NCI-H2196 treated with DMSO at 0.1 percent for 48 hours (cell line): ENCODE measurements around the gene NT5M.

ENCODE experiments used
- DNase-seq: peaks from one replicate; lab custom pipeline; 2025; ENCODE audit not compliant: unreplicated experiment; lab: John Stamatoyannopoulos, UW

The NT5M gene

DNA sequence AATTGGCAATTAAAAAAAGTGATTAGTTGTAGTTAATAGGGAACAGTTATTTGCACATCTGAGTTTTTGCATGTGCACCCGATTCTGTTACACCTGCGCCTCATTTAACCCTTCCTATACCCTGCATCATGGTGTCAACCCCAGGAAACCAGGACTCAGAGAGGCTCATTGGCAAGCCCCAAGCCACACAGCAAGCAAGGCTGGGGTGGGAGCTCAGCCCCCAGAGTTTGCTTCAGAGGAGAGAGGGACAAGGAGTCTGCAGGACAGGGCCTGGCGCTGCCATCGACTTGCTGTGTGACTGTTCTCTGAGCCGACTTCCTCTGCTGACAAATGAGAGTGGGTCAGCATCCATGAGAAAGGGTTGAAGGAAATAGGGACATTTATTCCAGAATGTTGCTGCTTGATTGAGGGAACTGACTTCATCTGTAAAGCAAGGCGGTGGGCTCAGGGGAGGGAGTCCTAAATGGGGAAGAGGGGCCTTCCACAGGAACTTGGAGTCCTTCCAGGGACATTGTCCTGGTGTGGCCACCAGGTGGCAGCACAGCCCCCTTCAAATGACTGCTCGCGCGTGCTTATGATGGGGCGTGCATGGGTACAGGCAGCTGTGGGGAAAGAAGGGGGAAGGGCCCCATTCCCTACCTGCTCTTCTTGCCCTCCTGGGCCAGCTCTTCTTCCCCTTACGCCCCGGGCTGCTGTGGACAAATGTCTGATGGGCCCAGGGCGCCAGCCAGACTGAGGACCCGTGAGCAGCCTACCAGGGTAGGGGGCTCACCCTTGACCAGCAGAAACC, 51.6 kb downstream of the NT5M start:
- no peak for DNase-seq

DNA sequence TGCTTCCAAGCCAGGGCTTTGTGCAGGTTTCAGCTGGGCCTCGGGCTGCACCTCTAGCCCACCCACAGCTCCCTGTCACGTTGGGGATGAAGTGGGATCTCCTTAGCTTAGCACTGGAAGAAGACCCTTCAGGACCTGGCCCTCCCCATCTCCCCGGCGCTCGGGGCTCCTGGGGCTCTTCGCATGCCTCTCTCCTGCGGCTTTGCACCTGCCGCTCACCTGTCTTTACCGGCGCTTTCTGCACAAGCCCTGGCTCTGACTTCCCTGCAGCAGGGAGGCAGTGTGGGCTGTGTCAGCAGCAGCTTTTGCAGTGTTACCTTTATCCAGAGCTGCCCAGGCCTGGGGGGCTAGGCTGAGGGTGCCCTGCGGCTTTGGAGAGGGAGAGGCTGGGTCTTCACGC, 52.3 kb downstream of the NT5M start:
- no peak for DNase-seq

DNA sequence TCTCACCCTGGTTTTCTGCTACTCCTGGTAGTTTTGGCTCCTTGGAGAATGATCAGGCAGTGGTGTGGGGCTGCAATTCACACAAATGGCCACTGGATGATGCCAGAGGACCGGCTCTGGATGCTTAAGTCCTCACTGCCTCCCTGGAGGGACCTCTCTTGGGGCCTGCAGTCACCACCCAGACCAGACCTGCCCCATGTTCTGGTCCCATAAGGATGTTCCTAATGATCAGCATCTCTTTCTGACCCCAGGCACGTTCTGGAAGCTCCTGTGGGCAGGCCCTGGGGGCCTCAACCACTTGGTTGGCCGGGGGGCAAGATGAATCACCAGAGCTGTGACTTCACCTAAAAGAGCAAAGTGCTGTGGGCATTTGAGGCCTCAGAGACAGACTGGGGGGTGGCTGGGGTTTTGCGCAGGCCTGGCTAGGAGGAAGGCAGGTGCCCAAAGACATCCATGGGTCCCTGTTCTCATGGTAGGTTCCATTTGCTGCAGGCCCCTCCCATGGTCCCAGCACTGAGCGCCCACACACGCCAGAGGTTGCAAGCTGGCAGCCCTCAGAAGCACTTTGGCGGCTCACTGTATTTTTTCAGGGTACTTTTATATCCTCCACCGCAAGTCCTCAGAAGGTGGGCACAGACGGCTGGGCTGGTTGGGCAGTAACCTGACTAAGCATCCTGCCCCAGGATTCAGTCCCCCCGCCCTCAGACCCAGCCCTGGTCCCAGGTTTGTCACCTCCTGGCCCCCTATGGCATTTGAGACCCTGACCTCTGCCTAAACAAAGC, 53.2 kb downstream of the NT5M start:
- DNase-seq, result peak; percentile 34

DNA sequence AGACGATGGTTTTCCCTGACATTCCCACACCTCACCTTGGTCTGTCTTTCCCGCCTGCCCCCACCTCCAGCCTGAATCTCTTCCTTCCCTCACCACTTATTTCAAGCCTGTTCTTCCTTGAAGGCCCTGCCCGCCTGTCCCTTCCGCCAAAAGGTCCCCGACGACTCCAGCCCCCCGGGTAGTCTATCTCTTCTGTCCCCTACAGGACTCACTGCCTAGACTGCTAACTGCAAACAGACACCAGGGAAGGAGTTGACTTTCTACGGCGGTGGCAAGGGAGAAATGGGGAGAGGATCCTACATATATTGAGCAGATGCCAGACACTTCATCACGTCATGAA, 53.7 kb downstream of the NT5M start:
- no peak for DNase-seq

DNA sequence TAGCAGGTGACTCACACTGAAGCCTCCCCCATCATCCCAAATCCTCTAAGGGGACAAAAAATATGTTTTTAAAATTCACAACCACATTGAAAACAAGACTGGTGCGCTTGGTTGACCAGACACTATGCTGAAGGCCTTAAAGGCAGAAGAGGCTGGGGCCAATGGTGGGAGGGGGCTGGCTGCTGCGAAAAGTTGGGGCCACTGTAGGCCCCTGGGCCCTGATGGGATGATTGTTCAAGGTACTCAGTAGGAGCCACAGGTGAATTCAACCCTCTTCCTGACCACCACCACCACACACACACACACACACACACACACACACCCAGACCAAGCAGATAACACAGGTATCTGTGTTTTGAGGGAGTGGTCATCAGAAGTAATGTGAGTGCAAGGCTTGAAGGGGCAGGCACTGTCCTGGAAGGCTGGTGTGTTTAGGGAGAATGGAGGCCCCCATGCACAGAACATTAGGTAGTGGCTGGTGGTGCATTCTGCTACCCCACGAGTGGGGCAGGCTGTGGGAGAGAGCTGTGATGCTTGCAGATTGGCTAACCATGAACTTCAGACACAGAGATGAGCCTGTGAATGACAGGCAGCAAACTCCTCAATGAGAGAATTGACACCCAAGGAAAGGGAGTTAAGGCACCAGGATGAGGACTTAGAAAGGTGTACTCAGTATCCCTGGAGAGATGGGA, 55.0 kb downstream of the NT5M start:
- DNase-seq, result no peak

DNA sequence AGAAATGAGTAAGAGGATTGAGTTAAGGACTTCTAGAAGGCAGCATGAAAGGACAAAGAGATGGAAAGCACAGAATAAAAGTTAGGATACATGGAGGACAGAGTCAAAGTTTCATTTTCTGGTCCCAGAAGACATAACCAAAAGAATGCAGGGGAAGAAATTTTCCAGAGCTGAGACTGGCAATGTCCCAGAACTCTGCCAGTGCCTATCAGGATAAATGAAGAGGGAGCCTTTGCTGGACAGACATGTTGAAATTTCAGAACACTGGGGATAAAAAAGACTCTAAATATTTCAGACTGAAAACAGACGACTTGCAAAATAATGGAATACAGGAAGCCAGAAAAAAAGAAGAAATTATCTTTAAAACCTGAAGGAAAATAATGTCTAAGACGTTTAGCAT, 55.7 kb downstream of the NT5M start:
- no peak for DNase-seq

DNA sequence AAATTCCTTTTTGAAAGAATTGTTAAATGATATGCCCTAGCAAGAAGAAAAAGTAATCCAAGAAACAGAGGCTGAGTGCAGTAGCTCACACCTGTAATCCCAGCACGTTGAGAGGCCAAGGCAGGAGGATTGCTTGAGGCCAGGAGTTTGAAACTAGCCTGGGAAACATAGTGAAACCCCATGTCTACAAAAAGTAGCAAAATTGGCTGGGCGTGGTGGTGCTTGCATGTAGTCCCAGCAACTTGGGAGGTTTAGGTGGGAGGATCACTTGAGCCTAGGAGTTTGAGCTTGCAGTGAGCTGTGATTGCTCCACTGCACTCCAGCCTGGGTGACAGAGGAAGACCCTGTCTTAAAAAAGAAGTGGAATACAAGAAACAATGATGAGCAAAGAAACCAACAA, 56.1 kb downstream of the NT5M start:
- no peak for DNase-seq

DNA sequence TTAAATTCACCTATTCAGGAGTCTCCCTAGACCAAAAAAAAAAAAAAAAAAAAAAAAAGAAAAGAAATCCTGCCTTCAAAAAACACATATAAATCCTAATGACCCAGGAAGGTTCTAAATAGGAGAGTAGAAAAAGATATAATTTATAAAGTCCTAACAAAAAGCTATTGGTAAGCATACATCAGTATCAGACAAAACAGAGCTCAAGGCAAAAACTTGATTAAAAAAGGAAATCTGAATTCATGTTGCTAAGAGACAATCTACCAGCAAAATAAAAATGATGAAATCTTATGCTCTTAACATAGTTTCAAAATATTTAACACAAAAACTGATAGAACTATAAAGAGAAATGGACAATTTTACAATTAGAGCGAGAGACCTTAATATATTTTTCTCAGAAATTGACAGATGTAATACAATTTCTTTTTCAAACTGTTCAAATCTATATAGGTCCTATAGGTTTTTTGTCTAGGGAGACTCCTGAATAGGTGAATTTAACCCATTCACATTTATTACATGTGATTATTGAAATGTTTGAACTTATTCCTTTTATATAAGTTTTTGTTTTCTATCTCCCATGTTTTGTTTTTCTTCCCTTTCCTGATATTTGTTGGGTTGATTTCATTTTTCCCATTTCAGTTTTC, 57.0 kb downstream of the NT5M start:
- no peak for DNase-seq

DNA sequence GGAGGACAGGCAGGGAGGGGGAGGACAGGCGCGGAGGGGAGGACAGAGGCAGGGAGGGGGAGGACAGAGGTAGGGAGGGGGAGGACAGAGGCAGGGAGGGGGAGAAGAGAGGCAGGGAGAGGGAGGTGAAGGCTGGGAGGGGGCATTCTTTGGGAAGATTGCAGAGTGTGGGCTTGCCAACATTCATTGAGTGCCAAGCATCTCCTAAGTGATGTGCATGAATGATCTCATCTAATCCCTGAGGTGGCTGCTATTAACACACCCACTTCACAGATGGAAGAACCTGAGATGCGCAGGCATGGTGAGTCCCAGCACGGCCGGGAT, 58.3 kb downstream of the NT5M start:
- DNase-seq, result no peak

DNA sequence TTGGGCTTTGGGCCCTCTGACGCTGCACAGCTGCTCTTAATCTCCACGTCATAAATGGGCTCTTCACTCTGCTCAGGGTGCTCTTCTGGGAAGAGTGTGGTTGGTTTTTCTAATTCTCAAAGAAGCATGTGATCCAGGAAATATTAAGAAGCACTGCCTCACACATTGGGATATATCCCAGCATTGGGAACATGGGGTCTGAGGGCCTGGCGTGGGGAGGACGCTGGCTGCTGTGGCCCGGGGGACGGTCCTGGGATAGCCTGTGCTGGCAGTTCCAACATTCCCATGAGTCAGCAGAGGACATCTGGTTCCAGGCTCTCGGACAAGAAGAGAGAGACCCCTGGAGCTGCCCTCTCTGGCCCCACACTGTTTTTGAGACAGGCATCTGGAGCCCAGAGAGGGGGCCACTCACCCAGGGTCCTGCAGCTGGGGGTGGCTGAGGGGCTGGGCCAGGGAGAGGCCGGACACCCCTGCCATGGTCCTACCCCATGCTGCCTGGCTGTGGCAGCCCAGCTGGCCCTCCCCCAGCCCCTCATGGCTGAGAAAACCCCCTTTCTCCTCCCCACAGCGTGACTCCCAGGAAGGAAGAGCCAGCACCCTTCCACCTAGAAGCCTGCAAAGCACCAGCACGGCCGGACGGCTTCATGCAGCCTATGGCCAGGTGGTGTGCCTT, 58.8 kb downstream of the NT5M start:
- no peak for DNase-seq

DNA sequence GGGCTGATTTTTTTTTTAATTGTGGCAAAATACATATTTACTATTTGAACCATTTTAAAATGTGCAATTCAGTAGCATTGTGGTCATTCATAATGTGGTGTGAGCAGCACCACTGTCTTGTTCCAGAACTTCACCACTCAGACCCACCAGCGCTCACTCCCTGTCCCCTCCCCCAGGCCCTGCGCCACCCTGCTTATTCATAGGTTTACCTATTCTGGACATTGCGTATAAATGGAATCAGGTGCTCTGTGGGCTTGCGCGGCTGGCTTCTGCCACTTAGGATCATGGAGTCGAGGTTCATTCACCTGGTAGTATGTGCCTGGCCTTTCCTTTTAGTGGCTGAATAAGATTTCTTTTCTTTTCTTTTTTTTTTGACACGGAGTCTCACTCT, 59.4 kb downstream of the NT5M start:
- no peak for DNase-seq

DNA sequence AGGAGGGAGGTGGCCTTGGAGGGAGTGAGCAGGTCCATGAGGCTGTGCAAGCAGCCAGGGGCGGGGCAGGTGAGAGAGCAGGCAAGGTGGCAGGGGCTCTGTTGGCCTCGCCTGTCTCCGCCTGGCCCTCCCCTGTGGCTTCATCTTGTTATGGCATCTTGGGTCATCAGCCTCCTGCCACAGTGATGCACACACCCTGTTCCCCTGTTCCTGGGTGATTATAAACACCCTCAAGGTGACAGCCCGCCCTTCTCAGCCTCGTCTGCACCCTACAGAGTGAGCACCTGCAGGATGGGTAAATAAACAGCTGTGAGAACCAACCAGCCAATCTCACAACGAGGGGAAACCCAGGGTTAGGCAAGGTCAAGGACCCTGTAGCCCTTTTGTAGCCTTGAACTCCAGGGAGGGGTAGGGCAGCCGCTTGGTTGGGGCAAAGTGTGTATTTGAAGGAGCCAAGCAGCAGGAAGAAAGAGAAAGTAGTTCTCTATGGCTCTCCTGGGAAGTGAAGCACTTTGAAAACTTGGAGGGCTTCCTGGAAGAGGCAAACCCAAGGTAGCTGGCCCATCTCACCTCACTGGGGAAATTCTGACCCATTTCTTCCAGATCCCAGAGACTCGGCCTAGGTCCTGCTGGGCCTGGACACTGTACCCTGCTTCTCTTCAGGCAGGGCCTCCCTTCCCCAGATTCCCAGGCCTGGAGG, 60.6 kb downstream of the NT5M start:
- no peak for DNase-seq

DNA sequence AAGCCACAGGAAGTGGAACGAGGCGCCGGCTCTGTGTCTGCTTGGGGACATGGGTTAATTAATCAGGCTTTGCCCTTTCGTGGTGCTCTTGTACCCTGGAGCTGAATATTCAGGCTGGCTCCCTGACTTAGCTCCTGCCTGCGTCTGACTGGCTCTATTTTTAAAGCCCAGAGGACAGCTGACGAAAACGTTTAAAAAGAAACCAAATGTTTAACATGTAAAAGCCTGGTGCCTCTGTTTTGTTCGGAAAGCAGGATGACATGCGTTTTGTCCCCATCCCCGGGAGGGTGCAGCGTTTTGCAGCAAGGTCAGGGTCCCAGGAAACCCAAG, 61.1 kb downstream of the NT5M start:
- DNase-seq, result no peak

DNA sequence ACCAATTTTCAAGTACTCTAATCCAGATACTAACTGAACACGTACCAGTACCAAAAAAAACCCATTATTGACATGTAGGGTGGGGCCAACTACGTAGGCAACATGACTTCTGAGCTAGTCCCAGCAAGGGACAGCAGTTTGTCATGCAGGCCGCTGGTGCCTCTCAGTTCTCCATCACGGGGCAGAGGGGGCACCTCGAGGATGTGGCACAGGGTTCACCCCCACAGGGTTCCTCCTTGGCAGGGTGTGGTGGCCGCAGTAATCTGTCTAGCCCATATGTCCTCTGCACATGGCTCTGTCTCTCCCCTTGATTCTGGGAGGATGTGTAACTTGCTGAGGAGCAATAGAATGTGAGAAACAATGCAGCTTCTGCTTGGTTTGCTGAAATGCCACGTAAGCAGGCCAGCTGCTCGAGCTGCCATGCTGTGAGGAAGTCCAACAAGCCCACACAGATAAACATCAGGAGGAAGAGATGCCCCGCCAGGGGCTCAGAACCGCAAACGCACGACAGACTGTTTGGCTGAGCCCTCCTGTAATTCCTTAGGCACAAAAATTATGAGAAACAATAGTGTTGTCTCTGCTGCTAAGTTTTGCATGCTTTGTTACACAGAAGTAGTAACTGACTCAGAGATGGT, 62.4 kb downstream of the NT5M start:
- DNase-seq, result no peak

DNA sequence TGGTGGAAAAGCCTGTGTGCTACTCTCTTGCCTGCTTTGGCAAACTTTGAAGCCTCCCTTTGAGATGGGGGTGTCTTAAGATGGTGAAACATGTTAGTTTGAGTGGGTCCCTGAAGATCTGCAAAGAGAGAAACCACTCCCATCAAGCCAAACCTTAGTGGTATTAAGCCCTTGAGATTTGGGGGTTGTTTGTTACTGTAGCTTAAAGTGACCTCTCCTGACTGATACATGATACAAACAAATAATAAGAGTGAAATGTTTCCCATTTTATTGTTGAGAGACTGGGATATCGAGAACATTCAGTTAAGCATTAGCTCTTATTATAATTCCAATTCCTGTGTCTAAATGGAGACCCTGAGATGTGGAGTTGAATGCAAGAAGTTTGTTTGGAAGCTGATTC, 63.1 kb downstream of the NT5M start:
- no peak for DNase-seq

DNA sequence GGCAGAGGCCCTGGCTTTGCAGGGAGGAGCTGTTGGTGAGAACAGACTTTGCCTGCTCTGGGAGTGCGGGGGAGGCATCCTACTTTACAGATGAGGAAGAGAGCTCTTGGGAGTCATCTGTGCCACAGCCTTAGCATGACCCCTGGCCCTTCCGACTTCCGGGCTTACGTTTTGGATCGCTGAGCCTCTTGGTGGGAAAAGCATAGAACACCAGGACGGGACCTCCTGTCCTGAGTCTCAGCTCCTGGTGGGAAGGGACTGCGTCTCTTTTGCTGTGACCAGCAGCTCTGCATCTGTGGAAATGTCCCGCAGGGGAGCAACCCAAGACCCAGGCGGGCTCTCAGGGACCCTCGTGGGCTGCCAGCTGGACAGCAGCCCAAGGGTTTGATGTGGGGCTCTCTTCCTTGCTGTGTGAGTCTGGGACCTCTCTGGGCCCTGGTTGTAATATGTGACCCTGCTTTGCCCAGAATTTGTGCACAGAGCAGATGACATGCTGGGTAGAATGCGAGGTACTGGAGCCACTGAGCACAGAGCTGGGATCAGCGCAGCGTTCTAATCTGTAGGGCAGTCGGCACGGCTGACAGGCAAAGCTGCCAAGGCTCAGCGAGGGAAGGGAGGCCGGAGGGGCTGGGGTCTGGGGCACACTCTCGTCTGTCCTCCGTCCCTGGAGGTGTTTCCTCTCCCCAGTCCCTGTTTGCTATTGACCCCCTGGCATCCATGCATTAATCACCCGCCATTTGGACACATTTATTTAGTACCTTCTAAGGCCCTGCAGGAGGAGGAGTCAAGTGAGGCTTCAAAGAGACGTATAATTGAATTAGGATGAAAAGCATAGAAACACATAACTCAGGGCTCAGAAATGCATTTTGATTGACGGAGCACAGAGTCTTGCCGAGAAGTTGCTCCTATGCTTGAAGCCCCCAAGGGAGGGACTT, 64.0 kb downstream of the NT5M start:
- no peak for DNase-seq

DNA sequence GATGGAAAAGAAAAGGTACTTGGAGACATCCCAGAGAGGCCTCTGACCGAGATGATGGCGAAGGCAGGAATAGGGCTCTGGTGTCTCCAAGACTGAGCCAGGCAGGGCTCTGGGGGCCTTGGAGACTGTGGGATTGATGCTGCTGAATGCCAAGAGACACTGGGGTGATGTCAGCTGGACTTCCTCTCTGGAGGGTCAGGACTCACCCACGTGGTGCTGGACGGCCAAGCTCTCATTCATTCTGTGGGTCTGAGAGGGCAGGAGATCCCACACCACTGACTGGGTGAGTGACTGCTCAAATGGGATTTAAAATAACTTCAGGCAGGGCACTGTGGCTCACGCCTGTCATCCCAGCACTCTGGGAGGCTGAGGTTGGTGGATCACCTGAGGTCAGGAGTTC, 64.8 kb downstream of the NT5M start:
- no peak for DNase-seq

DNA sequence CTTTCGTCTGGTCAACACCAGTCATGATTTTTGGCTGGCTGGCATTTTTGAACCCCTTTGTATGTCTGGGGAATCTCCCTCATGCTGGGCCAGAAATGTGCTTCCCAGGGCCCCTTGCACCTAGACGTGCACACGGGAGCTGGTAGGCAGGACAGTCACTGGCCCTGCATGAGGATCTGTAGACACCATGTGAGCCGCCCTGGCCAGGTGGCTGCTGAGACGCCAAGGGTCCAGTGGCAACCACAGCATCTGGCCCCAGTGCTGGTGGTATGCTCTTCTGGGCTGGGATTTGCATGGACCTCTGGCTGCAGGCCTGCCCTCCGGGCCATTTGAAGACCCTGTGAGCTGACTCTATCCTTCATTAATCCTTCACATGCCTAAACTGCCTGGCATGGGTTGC, 67.5 kb downstream of the NT5M start:
- DNase-seq, result no peak

DNA sequence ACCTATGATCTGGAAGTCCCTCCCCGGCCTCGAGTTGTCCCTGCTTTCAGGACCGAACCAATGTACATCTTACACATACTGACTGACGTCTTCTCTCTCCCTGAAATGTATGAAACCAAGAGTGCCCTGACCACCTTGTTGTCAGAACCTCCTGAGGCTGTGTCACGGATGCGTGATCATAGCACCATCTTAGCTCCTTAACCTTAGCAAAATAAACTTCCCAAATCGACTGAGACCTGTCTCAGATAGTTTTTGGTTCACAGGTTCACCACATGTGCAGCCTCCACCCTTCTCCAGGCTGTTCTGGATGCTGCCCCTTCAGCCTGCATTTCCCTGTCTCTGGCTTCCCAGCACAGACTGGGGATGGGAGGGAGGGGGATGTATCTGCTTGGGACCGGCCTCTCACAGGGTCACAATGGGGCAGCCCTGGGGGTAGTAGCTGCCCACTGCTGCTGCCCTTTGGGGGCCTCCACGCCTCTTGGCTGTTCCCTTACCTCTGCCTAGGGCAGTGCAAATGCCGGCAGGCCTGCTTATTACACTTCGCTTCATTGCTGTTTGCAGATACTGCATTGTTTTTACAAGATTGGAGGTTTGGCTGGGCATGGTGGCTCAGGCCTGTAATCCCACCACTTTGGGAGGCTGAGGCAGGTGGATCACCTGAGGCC, 69.8 kb downstream of the NT5M start:
- no peak for DNase-seq
